Measurements from ENCODE around the gene TRIM41.

DNA sequence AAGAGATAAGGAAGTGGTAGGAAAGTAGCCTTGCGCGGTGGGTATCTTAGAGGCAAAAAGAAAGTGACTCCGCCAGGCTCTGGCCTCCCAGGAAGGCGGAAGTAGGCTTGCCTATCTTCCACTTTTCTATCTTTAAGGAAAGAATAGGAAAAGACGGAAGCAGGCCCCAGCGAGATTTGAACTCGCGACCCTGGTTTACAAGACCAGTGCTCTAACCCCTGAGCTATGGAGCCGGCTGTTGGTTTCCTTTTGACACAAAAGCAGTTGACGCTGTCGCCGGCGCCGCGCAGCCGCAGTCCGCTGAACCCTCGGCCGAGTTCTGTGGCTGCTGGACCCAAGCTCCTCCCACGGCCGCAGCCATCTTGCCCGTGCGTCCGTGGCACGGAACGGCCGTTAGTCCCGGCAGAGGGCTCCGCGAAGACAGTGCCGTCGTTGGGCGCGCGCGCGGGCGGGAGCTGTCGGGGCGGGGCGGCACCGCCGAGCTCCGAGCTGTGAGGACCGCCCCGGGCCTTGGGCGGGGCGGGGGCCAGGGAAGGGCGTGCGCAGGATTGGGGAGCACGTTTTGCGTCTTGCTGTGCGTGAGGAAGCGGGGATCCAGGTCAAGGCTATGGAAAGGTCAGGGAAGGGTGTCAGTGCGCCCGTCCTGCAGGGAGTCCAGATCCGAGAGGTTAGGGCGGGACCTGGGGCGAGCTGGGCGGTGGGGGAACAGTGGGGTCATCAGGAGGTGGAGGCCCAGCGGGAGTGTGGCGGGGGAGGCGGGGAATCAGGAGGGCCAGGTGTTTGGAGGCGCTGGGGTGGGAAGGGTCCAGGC lies 31.4 kb upstream of the TRIM41 start:
- no peak for TF ChIP-seq EZH2 (IDR thresholded peaks at IDR 0.05; ENCODE audit: borderline replicate concordance, low read depth, low read length)
- TF ChIP-seq NONO (IDR thresholded peaks at IDR 0.05; ENCODE audit: low read depth in 2 of 2, low read length in 1 of 2), result peak in 1 of 2 experiments; percentile 46; a peak in 1 of 4 replicates
- TF ChIP-seq LARP7 (IDR thresholded peaks at IDR 0.05), result no peak
- TF ChIP-seq, protein P1, sequence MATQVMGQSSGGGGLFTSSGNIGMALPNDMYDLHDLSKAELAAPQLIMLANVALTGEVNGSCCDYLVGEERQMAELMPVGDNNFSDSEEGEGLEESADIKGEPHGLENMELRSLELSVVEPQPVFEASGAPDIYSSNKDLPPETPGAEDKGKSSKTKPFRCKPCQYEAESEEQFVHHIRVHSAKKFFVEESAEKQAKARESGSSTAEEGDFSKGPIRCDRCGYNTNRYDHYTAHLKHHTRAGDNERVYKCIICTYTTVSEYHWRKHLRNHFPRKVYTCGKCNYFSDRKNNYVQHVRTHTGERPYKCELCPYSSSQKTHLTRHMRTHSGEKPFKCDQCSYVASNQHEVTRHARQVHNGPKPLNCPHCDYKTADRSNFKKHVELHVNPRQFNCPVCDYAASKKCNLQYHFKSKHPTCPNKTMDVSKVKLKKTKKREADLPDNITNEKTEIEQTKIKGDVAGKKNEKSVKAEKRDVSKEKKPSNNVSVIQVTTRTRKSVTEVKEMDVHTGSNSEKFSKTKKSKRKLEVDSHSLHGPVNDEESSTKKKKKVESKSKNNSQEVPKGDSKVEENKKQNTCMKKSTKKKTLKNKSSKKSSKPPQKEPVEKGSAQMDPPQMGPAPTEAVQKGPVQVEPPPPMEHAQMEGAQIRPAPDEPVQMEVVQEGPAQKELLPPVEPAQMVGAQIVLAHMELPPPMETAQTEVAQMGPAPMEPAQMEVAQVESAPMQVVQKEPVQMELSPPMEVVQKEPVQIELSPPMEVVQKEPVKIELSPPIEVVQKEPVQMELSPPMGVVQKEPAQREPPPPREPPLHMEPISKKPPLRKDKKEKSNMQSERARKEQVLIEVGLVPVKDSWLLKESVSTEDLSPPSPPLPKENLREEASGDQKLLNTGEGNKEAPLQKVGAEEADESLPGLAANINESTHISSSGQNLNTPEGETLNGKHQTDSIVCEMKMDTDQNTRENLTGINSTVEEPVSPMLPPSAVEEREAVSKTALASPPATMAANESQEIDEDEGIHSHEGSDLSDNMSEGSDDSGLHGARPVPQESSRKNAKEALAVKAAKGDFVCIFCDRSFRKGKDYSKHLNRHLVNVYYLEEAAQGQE (IDR thresholded peaks at IDR 0.05; ENCODE audit: borderline replicate concordance), result peak; percentile 15; the same call in 1 of the 2 replicates
- TF ChIP-seq, protein P1 (CRISPR knock-in tag; IDR thresholded peaks at IDR 0.05; ENCODE audit: low read depth), result peak; percentile 20; the same call in 1 of the 2 replicates
- TF ChIP-seq, protein P2, sequence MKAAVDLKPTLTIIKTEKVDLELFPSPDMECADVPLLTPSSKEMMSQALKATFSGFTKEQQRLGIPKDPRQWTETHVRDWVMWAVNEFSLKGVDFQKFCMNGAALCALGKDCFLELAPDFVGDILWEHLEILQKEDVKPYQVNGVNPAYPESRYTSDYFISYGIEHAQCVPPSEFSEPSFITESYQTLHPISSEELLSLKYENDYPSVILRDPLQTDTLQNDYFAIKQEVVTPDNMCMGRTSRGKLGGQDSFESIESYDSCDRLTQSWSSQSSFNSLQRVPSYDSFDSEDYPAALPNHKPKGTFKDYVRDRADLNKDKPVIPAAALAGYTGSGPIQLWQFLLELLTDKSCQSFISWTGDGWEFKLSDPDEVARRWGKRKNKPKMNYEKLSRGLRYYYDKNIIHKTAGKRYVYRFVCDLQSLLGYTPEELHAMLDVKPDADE (conservative IDR thresholded peaks at IDR 0.05; ENCODE audit: control insufficient read depth, low read depth, low read length), result peak; percentile 87; the same call in 1 of the 2 replicates
- TF ChIP-seq, protein P3, sequence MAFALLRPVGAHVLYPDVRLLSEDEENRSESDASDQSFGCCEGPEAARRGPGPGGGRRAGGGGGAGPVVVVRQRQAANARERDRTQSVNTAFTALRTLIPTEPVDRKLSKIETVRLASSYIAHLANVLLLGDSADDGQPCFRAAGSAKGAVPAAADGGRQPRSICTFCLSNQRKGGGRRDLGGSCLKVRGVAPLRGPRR (CRISPR knock-in tag; IDR thresholded peaks at IDR 0.05), result peak; percentile 79; the same call in 1 of the 2 replicates
- TF ChIP-seq, protein P4, sequence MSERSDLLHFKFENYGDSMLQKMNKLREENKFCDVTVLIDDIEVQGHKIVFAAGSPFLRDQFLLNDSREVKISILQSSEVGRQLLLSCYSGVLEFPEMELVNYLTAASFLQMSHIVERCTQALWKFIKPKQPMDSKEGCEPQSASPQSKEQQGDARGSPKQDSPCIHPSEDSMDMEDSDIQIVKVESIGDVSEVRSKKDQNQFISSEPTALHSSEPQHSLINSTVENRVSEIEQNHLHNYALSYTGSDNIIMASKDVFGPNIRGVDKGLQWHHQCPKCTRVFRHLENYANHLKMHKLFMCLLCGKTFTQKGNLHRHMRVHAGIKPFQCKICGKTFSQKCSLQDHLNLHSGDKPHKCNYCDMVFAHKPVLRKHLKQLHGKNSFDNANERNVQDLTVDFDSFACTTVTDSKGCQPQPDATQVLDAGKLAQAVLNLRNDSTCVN (CRISPR knock-in tag; IDR thresholded peaks at IDR 0.05), result 0 out of 2 replicates have a peak, but pooled peaks have one; percentile 35
- TF ChIP-seq, protein P5, sequence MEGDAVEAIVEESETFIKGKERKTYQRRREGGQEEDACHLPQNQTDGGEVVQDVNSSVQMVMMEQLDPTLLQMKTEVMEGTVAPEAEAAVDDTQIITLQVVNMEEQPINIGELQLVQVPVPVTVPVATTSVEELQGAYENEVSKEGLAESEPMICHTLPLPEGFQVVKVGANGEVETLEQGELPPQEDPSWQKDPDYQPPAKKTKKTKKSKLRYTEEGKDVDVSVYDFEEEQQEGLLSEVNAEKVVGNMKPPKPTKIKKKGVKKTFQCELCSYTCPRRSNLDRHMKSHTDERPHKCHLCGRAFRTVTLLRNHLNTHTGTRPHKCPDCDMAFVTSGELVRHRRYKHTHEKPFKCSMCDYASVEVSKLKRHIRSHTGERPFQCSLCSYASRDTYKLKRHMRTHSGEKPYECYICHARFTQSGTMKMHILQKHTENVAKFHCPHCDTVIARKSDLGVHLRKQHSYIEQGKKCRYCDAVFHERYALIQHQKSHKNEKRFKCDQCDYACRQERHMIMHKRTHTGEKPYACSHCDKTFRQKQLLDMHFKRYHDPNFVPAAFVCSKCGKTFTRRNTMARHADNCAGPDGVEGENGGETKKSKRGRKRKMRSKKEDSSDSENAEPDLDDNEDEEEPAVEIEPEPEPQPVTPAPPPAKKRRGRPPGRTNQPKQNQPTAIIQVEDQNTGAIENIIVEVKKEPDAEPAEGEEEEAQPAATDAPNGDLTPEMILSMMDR (IDR thresholded peaks at IDR 0.05 in 2 of 3, conservative IDR thresholded peaks at IDR 0.05 in 1 of 3; ENCODE audit: insufficient read depth in 2 of 3, low read depth in 1 of 3, low read length in 3 of 3), result peak in 1 of 3 experiments; percentile 11; a peak in 1 of 6 replicates
- no peak for TF ChIP-seq EWSR1 (IDR thresholded peaks at IDR 0.05; ENCODE audit: borderline replicate concordance, low read depth, partially characterized antibody)
- peak; percentile 80 for TF ChIP-seq MEIS2 (IDR thresholded peaks at IDR 0.05; ENCODE audit: partially characterized antibody)
- TF ChIP-seq MCM2 (IDR thresholded peaks at IDR 0.05; ENCODE audit: low read depth), result no peak
- no peak for TF ChIP-seq PRPF4 (IDR thresholded peaks at IDR 0.05; ENCODE audit: insufficient read depth, low read depth, low read length, poor library complexity, severe bottlenecking)
- peak; percentile 46; the same call in 1 of the 2 replicates for TF ChIP-seq CHD2 (IDR thresholded peaks at IDR 0.05; ENCODE audit: low read depth, low read length)

All from K562 (cell line).